ENCODE data around the gene PPARA.

GRCh38 chr22:46272762-46273431, 122.6 kb downstream of the PPARA start:
- TF ChIP-seq, protein P1, sequence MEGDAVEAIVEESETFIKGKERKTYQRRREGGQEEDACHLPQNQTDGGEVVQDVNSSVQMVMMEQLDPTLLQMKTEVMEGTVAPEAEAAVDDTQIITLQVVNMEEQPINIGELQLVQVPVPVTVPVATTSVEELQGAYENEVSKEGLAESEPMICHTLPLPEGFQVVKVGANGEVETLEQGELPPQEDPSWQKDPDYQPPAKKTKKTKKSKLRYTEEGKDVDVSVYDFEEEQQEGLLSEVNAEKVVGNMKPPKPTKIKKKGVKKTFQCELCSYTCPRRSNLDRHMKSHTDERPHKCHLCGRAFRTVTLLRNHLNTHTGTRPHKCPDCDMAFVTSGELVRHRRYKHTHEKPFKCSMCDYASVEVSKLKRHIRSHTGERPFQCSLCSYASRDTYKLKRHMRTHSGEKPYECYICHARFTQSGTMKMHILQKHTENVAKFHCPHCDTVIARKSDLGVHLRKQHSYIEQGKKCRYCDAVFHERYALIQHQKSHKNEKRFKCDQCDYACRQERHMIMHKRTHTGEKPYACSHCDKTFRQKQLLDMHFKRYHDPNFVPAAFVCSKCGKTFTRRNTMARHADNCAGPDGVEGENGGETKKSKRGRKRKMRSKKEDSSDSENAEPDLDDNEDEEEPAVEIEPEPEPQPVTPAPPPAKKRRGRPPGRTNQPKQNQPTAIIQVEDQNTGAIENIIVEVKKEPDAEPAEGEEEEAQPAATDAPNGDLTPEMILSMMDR (IDR thresholded peaks at IDR 0.05; ENCODE audit: insufficient read depth, low read depth, low read length): no peak
- TF ChIP-seq EZH2 (IDR thresholded peaks at IDR 0.05; ENCODE audit: insufficient read depth, low read length): no peak

Measured in astrocyte (in vitro differentiated cells and primary cell).